ENCODE measurements around the gene ARHGAP31.
"Not testable (repeated sequence)": the region's sequence is repeated elsewhere in the genome, so short reads cannot be mapped to it uniquely, and the experiment has no call there.

The ARHGAP31 gene

DNA sequence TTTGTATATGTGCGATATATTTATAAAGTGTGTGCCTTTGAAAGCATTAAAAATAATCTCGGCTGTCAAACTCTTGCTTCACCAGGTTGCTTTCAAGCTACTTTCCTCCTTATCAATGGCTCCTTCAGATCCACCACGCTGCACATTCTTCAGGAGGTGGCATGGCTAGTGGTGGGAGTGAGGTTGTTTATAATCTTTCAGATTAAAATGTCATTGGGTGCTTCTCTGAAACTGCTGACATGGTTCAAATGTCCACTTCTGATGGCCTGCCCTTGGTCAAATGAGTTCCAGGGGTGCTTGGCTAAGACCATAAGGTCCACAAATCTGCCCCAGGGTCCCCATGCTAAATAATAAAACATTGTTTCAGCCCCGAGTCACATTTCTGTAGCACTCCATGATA is 36.7 kb downstream of the ARHGAP31 start:
- Mint-ChIP-seq H3K36me3 (ENCODE audit: insufficient read depth) (peaks cover 3% of the 10 kb centered on the region), H3K27me3 (no peaks in the 10 kb centered on the region), H3K27ac (ENCODE audit: low read depth) (no peak overlapping the region), H3K4me3 (no peak overlapping the region), H3K4me1 (peaks cover 5% of the 10 kb centered on the region), H3K9me3 (no peaks in the 10 kb centered on the region)
- ATAC-seq (replicated peaks; ENCODE audit: extremely low read depth, poor library complexity, severe bottlenecking) (no peak), DNase-seq (ENCODE audit: low spot score in 2 of 2) (no peak)

- peaks cover 5% of the 10 kb centered on the region for H3K36me3 Mint-ChIP-seq (ENCODE audit: insufficient read depth)
- ATAC-seq (replicated peaks; ENCODE audit: extremely low read depth, poor library complexity, severe bottlenecking): no peak
Observed at GRCh38 chr3:119331661-119332060, 37.5 kb downstream of the ARHGAP31 start.

DNA sequence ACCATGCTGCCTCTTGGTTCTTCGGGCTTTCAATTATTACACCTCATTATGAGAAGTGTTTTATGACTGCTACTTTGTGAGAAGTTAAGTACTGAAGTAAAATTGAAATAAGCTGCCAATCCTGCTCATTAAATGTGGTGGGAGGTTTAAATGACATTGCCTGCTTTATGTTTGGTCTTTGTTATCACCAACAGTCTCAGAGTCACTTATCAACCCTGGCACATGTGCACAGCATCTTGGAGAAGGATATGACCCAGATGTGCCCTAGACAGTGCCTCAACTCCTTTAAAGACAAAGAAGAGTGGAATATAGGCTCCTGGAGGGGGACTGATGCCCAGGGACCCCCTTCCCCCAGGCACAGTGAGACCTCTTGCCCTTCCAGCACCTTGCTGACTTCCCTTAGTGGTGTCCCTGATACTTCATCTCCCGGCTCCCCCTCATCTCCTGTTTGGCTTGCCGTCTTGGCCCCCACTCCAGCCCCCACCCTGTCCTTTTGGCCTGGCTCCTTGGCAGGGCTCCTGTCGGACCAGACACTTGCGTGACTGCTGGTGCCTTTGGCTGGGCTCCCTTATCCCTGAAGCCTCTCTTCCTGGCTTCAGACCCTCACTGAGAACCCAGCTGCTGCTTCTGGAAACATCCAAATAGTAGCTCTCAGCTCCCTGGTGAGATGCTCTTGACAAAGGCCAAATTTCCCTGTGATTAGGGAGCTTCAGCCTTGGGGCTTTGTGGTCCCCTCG is 39.8 kb downstream of the ARHGAP31 start:
- DNase-seq (ENCODE audit: low spot score in 2 of 2): no peak
- Mint-ChIP-seq H3K27me3 (no peaks in the 10 kb centered on the region), H3K36me3 (ENCODE audit: insufficient read depth) (peaks cover 5% of the 10 kb centered on the region), H3K9me3 (no peaks in the 10 kb centered on the region), H3K4me3 (no peak overlapping the region), H3K4me1 (peaks cover 5% of the 10 kb centered on the region), H3K27ac (ENCODE audit: low read depth) (no peak overlapping the region)
- no peak for ATAC-seq (replicated peaks; ENCODE audit: extremely low read depth, poor library complexity, severe bottlenecking)

More at GRCh38 chr3:119331661-119332060, 37.5 kb downstream of the ARHGAP31 start:
- no peak overlapping the region for H3K4me3 Mint-ChIP-seq
- no peak for DNase-seq (ENCODE audit: low spot score in 2 of 2)
- H3K27me3 Mint-ChIP-seq: no peaks in the 10 kb centered on the region
- peaks cover 5% of the 10 kb centered on the region for H3K4me1 Mint-ChIP-seq
- H3K27ac Mint-ChIP-seq (ENCODE audit: low read depth): no peak overlapping the region
- H3K9me3 Mint-ChIP-seq: no peaks in the 10 kb centered on the region

DNA sequence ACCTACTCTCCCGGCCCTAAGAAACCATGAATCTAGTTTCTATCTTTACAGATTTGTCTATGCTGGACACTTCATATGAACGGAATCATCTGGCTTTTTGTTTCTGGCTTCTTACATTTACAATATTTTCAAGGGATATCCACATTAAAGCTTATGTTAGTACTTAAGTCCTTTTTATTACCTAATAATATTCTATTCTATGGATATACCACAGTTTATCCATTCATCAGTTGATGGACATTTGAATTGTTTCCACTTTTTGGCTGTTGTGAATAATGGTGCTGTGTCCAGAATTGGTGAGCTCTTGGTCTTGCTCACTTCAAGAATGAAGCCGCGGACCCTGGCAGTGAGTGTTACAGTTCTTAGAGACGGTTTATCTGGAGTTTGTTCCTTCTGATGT is 42.6 kb downstream of the ARHGAP31 start:
- DNase-seq (ENCODE audit: low spot score in 2 of 2) (no peak), ATAC-seq (replicated peaks; ENCODE audit: extremely low read depth, poor library complexity, severe bottlenecking) (no peak)
- Mint-ChIP-seq H3K9me3 (no peaks in the 10 kb centered on the region), H3K4me1 (peaks cover 5% of the 10 kb centered on the region), H3K27ac (ENCODE audit: low read depth) (no peak overlapping the region), H3K4me3 (no peak overlapping the region), H3K36me3 (ENCODE audit: insufficient read depth) (peaks cover 1% of the 10 kb centered on the region), H3K27me3 (no peaks in the 10 kb centered on the region)

DNA sequence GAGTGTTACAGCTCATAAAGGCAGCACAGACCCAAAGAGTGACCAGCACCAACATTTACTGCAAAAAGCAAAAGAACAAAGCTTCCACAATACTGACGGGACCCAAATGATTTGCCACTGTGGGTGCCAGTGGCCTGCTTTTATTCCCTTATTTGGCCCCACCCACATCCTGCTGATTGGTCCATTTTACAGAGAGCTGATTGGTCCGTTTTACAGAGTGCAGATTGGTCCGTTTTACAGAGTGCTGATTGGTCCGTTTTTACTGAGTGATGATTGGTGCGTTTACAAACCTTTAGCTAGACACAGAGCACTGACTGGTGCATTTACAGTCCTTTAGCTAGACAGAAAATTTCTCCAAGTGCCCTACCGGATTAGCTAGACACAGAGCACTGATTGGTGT is 43.2 kb downstream of the ARHGAP31 start:
- ATAC-seq (replicated peaks; ENCODE audit: extremely low read depth, poor library complexity, severe bottlenecking); DNase-seq (ENCODE audit: low spot score in 2 of 2); H3K9me3 Mint-ChIP-seq; H3K4me1 Mint-ChIP-seq; H3K27ac Mint-ChIP-seq (ENCODE audit: low read depth); H3K27me3 Mint-ChIP-seq; H3K36me3 Mint-ChIP-seq (ENCODE audit: insufficient read depth); H3K4me3 Mint-ChIP-seq: not testable (repeated sequence)

DNA sequence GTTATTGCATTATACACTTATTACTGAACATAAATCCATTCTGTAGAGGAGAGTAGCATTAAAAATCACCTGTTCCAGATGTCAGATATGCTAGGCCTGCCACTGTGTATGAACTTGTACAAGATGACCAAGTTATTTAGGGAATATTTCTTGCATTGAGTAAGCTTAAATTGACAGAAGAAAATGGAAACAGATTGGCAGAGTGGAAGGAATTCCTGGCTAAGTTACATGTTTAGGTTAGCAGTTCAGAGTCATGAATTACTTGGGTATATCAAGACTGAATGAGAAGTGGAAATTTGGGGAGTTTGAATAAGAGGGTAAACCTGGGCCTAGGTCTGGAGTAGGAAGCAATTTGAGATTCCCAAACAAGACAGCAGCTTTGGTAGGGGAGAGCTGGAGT is 44.6 kb downstream of the ARHGAP31 start:
- Mint-ChIP-seq H3K36me3 (ENCODE audit: insufficient read depth) (peaks cover 1% of the 10 kb centered on the region), H3K9me3 (no peaks in the 10 kb centered on the region), H3K27ac (ENCODE audit: low read depth) (no peak overlapping the region), H3K4me1 (peaks cover 8% of the 10 kb centered on the region), H3K27me3 (no peaks in the 10 kb centered on the region), H3K4me3 (no peak overlapping the region)
- ATAC-seq (replicated peaks; ENCODE audit: extremely low read depth, poor library complexity, severe bottlenecking) (no peak), DNase-seq (ENCODE audit: low spot score in 2 of 2) (no peak)

- DNase-seq (ENCODE audit: low spot score in 2 of 2) (no peak), ATAC-seq (replicated peaks; ENCODE audit: extremely low read depth, poor library complexity, severe bottlenecking) (no peak)
- Mint-ChIP-seq H3K4me1 (peaks cover 11% of the 10 kb centered on the region), H3K36me3 (ENCODE audit: insufficient read depth) (peaks cover 1% of the 10 kb centered on the region), H3K27ac (ENCODE audit: low read depth) (no peak overlapping the region), H3K27me3 (no peaks in the 10 kb centered on the region), H3K4me3 (no peak overlapping the region), H3K9me3 (no peaks in the 10 kb centered on the region)
Observed at GRCh38 chr3:119340014-119340413, 45.8 kb downstream of the ARHGAP31 start.

DNA sequence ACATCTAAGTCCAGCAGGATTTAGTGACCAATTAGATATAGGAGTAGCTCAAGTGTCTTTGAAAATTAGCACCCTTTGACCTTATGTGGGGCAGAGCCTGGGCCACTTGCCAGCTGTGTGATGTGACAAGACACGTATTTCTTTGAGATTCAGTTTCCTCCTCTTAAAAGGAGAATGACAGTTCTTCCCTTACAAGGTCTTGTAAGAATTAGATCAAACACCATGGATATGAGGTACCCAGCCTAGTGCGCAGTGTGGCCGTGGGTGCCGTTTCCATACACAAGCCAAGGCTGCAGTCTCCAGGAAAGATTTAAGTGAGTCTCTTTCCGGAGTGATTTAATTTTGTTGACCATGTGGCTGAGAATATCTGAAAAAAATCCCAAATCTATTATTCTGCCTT is 46.3 kb downstream of the ARHGAP31 start:
- peaks cover 1% of the 10 kb centered on the region for H3K36me3 Mint-ChIP-seq (ENCODE audit: insufficient read depth)
- no peaks in the 10 kb centered on the region for H3K9me3 Mint-ChIP-seq
- H3K4me3 Mint-ChIP-seq: no peak overlapping the region
- no peaks in the 10 kb centered on the region for H3K27me3 Mint-ChIP-seq
- DNase-seq (ENCODE audit: low spot score in 2 of 2): no peak
- no peak overlapping the region for H3K27ac Mint-ChIP-seq (ENCODE audit: low read depth)
- ATAC-seq (replicated peaks; ENCODE audit: extremely low read depth, poor library complexity, severe bottlenecking): no peak
- peaks cover 6% of the 10 kb centered on the region for H3K4me1 Mint-ChIP-seq

DNA sequence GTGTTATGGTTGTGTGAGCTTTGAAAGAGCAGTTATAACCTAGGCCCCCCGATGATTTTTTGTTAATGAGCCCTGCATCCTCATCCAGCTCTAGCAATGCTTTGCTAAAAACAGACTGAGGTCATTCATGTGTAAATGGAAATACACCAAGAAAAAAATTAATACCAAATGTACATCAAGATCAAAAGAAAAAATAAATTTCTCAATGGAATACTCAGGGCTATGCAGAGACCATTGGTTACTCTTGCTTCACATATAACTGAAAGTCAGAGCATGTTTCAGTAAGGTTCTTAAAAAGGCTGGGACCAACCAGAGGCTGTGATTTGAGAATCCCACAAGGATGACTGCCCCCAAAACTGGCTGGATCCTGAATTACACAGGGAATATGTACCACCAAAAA is 48.0 kb downstream of the ARHGAP31 start:
- Mint-ChIP-seq H3K27me3 (no peaks in the 10 kb centered on the region), H3K4me1 (peaks cover 11% of the 10 kb centered on the region), H3K36me3 (ENCODE audit: insufficient read depth) (no peaks in the 10 kb centered on the region), H3K27ac (ENCODE audit: low read depth) (no peak overlapping the region), H3K9me3 (no peaks in the 10 kb centered on the region), H3K4me3 (no peak overlapping the region)
- no peak for ATAC-seq (replicated peaks; ENCODE audit: extremely low read depth, poor library complexity, severe bottlenecking)
- DNase-seq (ENCODE audit: low spot score in 2 of 2): no peak

GRCh38 chr3:119343719-119344118 is 49.5 kb downstream of the ARHGAP31 start:
- Mint-ChIP-seq H3K36me3 (ENCODE audit: insufficient read depth) (no peaks in the 10 kb centered on the region), H3K27ac (ENCODE audit: low read depth) (no peak overlapping the region)
- no peak for ATAC-seq (replicated peaks; ENCODE audit: extremely low read depth, poor library complexity, severe bottlenecking)

GRCh38 chr3:119346076-119346496 is 51.9 kb downstream of the ARHGAP31 start:
- no peak for DNase-seq (ENCODE audit: low spot score in 2 of 2)
- peaks cover 11% of the 10 kb centered on the region for H3K4me1 Mint-ChIP-seq
- H3K4me3 Mint-ChIP-seq: no peak overlapping the region
- no peaks in the 10 kb centered on the region for H3K36me3 Mint-ChIP-seq (ENCODE audit: insufficient read depth)
- H3K9me3 Mint-ChIP-seq: no peaks in the 10 kb centered on the region
- ATAC-seq (replicated peaks; ENCODE audit: extremely low read depth, poor library complexity, severe bottlenecking): no peak
- H3K27me3 Mint-ChIP-seq: no peaks in the 10 kb centered on the region
- no peak overlapping the region for H3K27ac Mint-ChIP-seq (ENCODE audit: low read depth)

More at GRCh38 chr3:119343719-119344118, 49.5 kb downstream of the ARHGAP31 start:
- H3K4me3 Mint-ChIP-seq: no peak overlapping the region
- no peak for DNase-seq (ENCODE audit: low spot score in 2 of 2)
- H3K9me3 Mint-ChIP-seq: no peaks in the 10 kb centered on the region
- H3K4me1 Mint-ChIP-seq: peaks cover 11% of the 10 kb centered on the region
- no peaks in the 10 kb centered on the region for H3K27me3 Mint-ChIP-seq

- no peaks in the 10 kb centered on the region for H3K36me3 Mint-ChIP-seq (ENCODE audit: insufficient read depth)
- peaks cover 15% of the 10 kb centered on the region for H3K4me1 Mint-ChIP-seq
- H3K27me3 Mint-ChIP-seq: no peaks in the 10 kb centered on the region
- ATAC-seq (replicated peaks; ENCODE audit: extremely low read depth, poor library complexity, severe bottlenecking) (no peak), DNase-seq (ENCODE audit: low spot score in 2 of 2) (no peak)
- no peaks in the 10 kb centered on the region for H3K9me3 Mint-ChIP-seq
- no peak overlapping the region for H3K4me3 Mint-ChIP-seq
- H3K27ac Mint-ChIP-seq (ENCODE audit: low read depth): no peak overlapping the region
Observed at GRCh38 chr3:119347036-119347435, 52.9 kb downstream of the ARHGAP31 start.

DNA sequence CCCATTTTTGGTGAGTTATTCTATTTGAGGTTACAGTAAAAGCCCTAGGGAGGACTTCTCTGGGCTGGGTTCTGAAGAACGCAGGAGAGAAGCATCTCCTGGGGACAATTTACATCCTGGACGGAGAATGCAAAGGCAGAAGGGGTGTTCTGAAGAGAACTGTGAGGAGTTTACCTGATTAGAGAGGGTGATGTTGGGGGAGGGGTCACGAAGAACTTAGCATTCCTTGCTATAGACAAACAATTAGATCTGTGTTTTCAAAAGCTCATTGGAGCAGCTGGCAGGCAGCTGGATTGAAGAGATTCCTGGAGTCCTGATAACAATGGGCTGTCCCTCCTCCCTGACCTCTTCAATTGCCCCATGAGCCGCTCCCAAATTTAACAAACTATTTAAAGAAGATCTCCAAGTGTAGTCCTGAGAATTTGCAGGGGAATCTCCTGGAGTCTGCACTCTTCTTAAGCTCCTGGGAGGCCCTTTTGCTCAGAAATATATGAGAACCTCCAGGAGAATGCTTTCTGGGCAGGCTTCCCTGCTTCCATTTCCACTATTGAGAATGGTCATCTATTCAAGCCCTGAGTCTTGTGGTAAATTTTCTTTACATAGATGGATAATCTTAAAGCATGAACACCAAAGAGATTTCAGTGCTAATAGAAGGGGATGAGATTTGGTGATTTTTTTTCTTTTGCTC is 55.3 kb downstream of the ARHGAP31 start:
- Mint-ChIP-seq H3K27ac (ENCODE audit: low read depth) (no peak overlapping the region), H3K9me3 (no peaks in the 10 kb centered on the region), H3K4me3 (no peak overlapping the region), H3K27me3 (no peaks in the 10 kb centered on the region), H3K36me3 (ENCODE audit: insufficient read depth) (no peaks in the 10 kb centered on the region), H3K4me1 (peaks cover 23% of the 10 kb centered on the region)
- DNase-seq (ENCODE audit: low spot score in 2 of 2) (no peak), ATAC-seq (replicated peaks; ENCODE audit: extremely low read depth, poor library complexity, severe bottlenecking) (no peak)
